Measurements from ENCODE around the gene MFSD6L.

The MFSD6L gene

GRCh38 chr17:8825802-8826201, 26.6 kb upstream of the MFSD6L start:
- no peak overlapping the region for H3K4me3 ChIP-seq (replicated peaks in 1 of 2; ENCODE audit: low read depth in 2 of 2, low read length in 2 of 2)
- DNase-seq (ENCODE audit: low read depth in 2 of 2) = no peak
- TF ChIP-seq CTCF (IDR thresholded peaks at IDR 0.05; ENCODE audit: low read depth, low read length) = no peak

GRCh38 chr17:8823279-8823678, 24.1 kb upstream of the MFSD6L start:
- H3K4me3 ChIP-seq (replicated peaks in 1 of 2; ENCODE audit: low read depth in 2 of 2, low read length in 2 of 2) = no peak overlapping the region
- no peak for TF ChIP-seq CTCF (IDR thresholded peaks at IDR 0.05; ENCODE audit: low read depth, low read length)
- no peak for DNase-seq (ENCODE audit: low read depth in 2 of 2)

- TF ChIP-seq CTCF (IDR thresholded peaks at IDR 0.05; ENCODE audit: low read depth, low read length) = no peak
- DNase-seq (ENCODE audit: low read depth in 2 of 2) = no peak
- no peak overlapping the region for H3K4me3 ChIP-seq (replicated peaks in 1 of 2; ENCODE audit: low read depth in 2 of 2, low read length in 2 of 2)
Measured at GRCh38 chr17:8822401-8823035, 23.4 kb upstream of the MFSD6L start.

- no peak overlapping the region for H3K4me3 ChIP-seq (replicated peaks in 1 of 2; ENCODE audit: low read depth in 2 of 2, low read length in 2 of 2)
- DNase-seq (ENCODE audit: low read depth in 2 of 2) = no peak
- TF ChIP-seq CTCF (IDR thresholded peaks at IDR 0.05; ENCODE audit: low read depth, low read length) = no peak
Measured at GRCh38 chr17:8821446-8822105, 22.4 kb upstream of the MFSD6L start.

- no peak for TF ChIP-seq CTCF (IDR thresholded peaks at IDR 0.05; ENCODE audit: low read depth, low read length)
- DNase-seq (ENCODE audit: low read depth in 2 of 2) = no peak
- no peak overlapping the region for H3K4me3 ChIP-seq (replicated peaks in 1 of 2; ENCODE audit: low read depth in 2 of 2, low read length in 2 of 2)
Measured at GRCh38 chr17:8820311-8821010, 21.3 kb upstream of the MFSD6L start.

- no peak for DNase-seq (ENCODE audit: low read depth in 2 of 2)
- TF ChIP-seq CTCF (IDR thresholded peaks at IDR 0.05; ENCODE audit: low read depth, low read length) = no peak
- H3K4me3 ChIP-seq (replicated peaks in 1 of 2; ENCODE audit: low read depth in 2 of 2, low read length in 2 of 2) = no peak overlapping the region
Measured at GRCh38 chr17:8818654-8819330, 19.6 kb upstream of the MFSD6L start.
